ENCODE data around the gene SLBP.
"Not testable (repeated sequence)": the region's sequence is repeated elsewhere in the genome, so short reads cannot be mapped to it uniquely, and the experiment has no call there.

SLBP gene

GRCh38 chr4:1675802-1676137 lies 36.3 kb downstream of the SLBP start:
- no peak for TF ChIP-seq CTCF (IDR thresholded peaks at IDR 0.05; ENCODE audit: low read depth, low read length, missing control alignments)
- Histone ChIP-seq H3K27me3 (replicated peaks) (no peaks in the 10 kb centered on the region), H3K27ac (no peak overlapping the region), H3K36me3 (replicated peaks) (no peaks in the 10 kb centered on the region), H3K4me3 (ENCODE audit: low read depth, low read length) (no peak overlapping the region)
- in situ Hi-C loops (cut with HindIII; ENCODE audit: low pct_ligation_motif_present, low sequenced_read_pairs), result no loop called here
- DNase-seq, result no peak

- DNase-seq, result no peak
- Histone ChIP-seq H3K27ac (no peak overlapping the region), H3K4me3 (ENCODE audit: low read depth, low read length) (no peak overlapping the region), H3K27me3 (replicated peaks) (no peaks in the 10 kb centered on the region), H3K36me3 (replicated peaks) (no peaks in the 10 kb centered on the region)
- no peak for TF ChIP-seq CTCF (IDR thresholded peaks at IDR 0.05; ENCODE audit: low read depth, low read length, missing control alignments)
- in situ Hi-C loops (cut with HindIII; ENCODE audit: low pct_ligation_motif_present, low sequenced_read_pairs), result no loop called here
Measured at GRCh38 chr4:1675136-1675801, 36.9 kb downstream of the SLBP start.

- no peak for DNase-seq
- Histone ChIP-seq H3K36me3 (replicated peaks) (no peaks in the 10 kb centered on the region), H3K27me3 (replicated peaks) (no peaks in the 10 kb centered on the region), H3K27ac (no peak overlapping the region), H3K4me3 (ENCODE audit: low read depth, low read length) (no peak overlapping the region)
- in situ Hi-C loops (cut with HindIII; ENCODE audit: low pct_ligation_motif_present, low sequenced_read_pairs), result no loop called here
- no peak for TF ChIP-seq CTCF (IDR thresholded peaks at IDR 0.05; ENCODE audit: low read depth, low read length, missing control alignments)
Measured at GRCh38 chr4:1674682-1675081, 37.4 kb downstream of the SLBP start.

- TF ChIP-seq CTCF (IDR thresholded peaks at IDR 0.05; ENCODE audit: low read depth, low read length, missing control alignments), result no peak
- Histone ChIP-seq H3K36me3 (replicated peaks) (no peaks in the 10 kb centered on the region), H3K4me3 (ENCODE audit: low read depth, low read length) (no peak overlapping the region), H3K27ac (no peak overlapping the region), H3K27me3 (replicated peaks) (no peaks in the 10 kb centered on the region)
- no peak for DNase-seq
- in situ Hi-C loops (cut with HindIII; ENCODE audit: low pct_ligation_motif_present, low sequenced_read_pairs), result no loop called here
Measured at GRCh38 chr4:1673671-1674070, 38.4 kb downstream of the SLBP start.

GRCh38 chr4:1671011-1671410 lies 41.1 kb downstream of the SLBP start:
- H3K27ac ChIP-seq; H3K4me3 ChIP-seq (ENCODE audit: low read depth, low read length); H3K36me3 ChIP-seq (replicated peaks); H3K27me3 ChIP-seq (replicated peaks); in situ Hi-C loops (cut with HindIII; ENCODE audit: low pct_ligation_motif_present, low sequenced_read_pairs); DNase-seq: not testable (repeated sequence)

- in situ Hi-C loops (cut with HindIII; ENCODE audit: low pct_ligation_motif_present, low sequenced_read_pairs), result no loop called here
- no peak overlapping the region for H3K4me3 ChIP-seq (ENCODE audit: low read depth, low read length)
- H3K27ac ChIP-seq, result no peak overlapping the region
- no peak for TF ChIP-seq CTCF (IDR thresholded peaks at IDR 0.05; ENCODE audit: low read depth, low read length, missing control alignments)
- H3K27me3 ChIP-seq (replicated peaks), result no peaks in the 10 kb centered on the region
- no peak for DNase-seq
- no peaks in the 10 kb centered on the region for H3K36me3 ChIP-seq (replicated peaks)
Measured at GRCh38 chr4:1670279-1670678, 41.8 kb downstream of the SLBP start.
